ENCODE measurements around the gene FILIP1. TPM values are rescaled to one million over a fixed set of nuclear protein-coding genes. Genes with fewer than 3 reads are reported as not detected.
A peak's percentile ranks its signal among the peaks of the same experiment; 100 is the strongest.

FILIP1 gene
- total and polyA plus RNA-seq, 2 of the 4 experiments (the other 2 are of a cell fraction): under 0.01 to 0.03 TPM

GRCh38 chr6:75530696-75531095, 37.1 kb upstream of the FILIP1 start:
- no CpG with 5 or more reads among the region's 4 CpGs for WGBS, 2 experiments (ENCODE audit: extremely low coverage in 2 of 2, insufficient read length in 1 of 2)
- no peak for TF ChIP-seq RAD21 (IDR thresholded peaks at IDR 0.05; ENCODE audit: low read length)
- TF ChIP-seq RCOR1 (IDR thresholded peaks at IDR 0.05; ENCODE audit: insufficient replicate concordance, low read length): no peak
- TF ChIP-seq NFE2L2 (IDR thresholded peaks at IDR 0.05; ENCODE audit: low read depth, low read length): no peak
- no peak for TF ChIP-seq RFX5 (IDR thresholded peaks at IDR 0.05; ENCODE audit: low read depth, low read length)
- no peak for TF ChIP-seq MAZ (IDR thresholded peaks at IDR 0.05; ENCODE audit: borderline replicate concordance, low read depth, low read length)
- TF ChIP-seq USF2 (IDR thresholded peaks at IDR 0.05; ENCODE audit: low read depth, low read length): no peak
- TF ChIP-seq ELK1 (IDR thresholded peaks at IDR 0.05; ENCODE audit: borderline replicate concordance, low read depth, low read length): no peak
- TF ChIP-seq POLR2A (IDR thresholded peaks at IDR 0.05; ENCODE audit: low read depth, low read length): no peak
- TF ChIP-seq FOS (IDR thresholded peaks at IDR 0.05; ENCODE audit: low read depth, low read length): no peak
- no peak for TF ChIP-seq BHLHE40 (IDR thresholded peaks at IDR 0.05; ENCODE audit: low read depth, low read length)
- no peak for TF ChIP-seq CHD1 (IDR thresholded peaks at IDR 0.05; ENCODE audit: low read depth, low read length)
- no peak for TF ChIP-seq MXI1 (IDR thresholded peaks at IDR 0.05; ENCODE audit: borderline replicate concordance, low read depth, low read length)
- Histone ChIP-seq H3K9me3 (ENCODE audit: control insufficient read depth, insufficient read depth, low read length) (no peaks in the 10 kb centered on the region), H3K27ac (ENCODE audit: insufficient read depth, low read length) (no peak overlapping the region), H2AK5ac (ENCODE audit: low read depth, low read length) (no peak overlapping the region), H3K4ac (ENCODE audit: low read depth, low read length) (no peak overlapping the region), H3K9me1 (ENCODE audit: insufficient read depth, low read length) (no peaks in the 10 kb centered on the region), H3K79me1 (ENCODE audit: low read depth in 1 of 2, low read length in 2 of 2) (no peaks in the 10 kb centered on the region), H4K8ac (ENCODE audit: low read depth in 2 of 2, low read length in 2 of 2) (no peak overlapping the region), H2AK9ac (replicated peaks; ENCODE audit: low read depth, low read length, poor library complexity) (no peak overlapping the region), H3K18ac (ENCODE audit: low read depth, low read length) (no peak overlapping the region), H2BK15ac (ENCODE audit: low read depth, low read length) (no peak overlapping the region), H3K4me1 (ENCODE audit: control insufficient read depth, insufficient read depth, low read length) (peaks cover 6% of the 10 kb centered on the region), H3K4me2 (ENCODE audit: low read depth, low read length) (no peak overlapping the region), H3K4me3 (ENCODE audit: insufficient read depth, low read depth, low read length) (no peak overlapping the region), H3K23ac (ENCODE audit: low read depth, low read length) (peak overlapping the region; percentile 42; the same call in 1 of the 2 replicates), H2BK20ac (ENCODE audit: low read depth, low read length) (peak overlapping the region; percentile 42; the same call in 1 of the 2 replicates), H3K36me3 (ENCODE audit: control insufficient read depth, insufficient read depth, low read length) (no peaks in the 10 kb centered on the region), H4K20me1 (ENCODE audit: insufficient read depth, low read length) (no peaks in the 10 kb centered on the region), H2AFZ (replicated peaks; ENCODE audit: low read length, poor library complexity) (no peak overlapping the region), H4K5ac (ENCODE audit: low read depth, low read length) (no peak overlapping the region), H2BK120ac (ENCODE audit: low read depth, low read length) (no peak overlapping the region), H3K56ac (ENCODE audit: extremely low read depth, insufficient read depth, low read length) (no peak overlapping the region; the same call in 1 of the 2 replicates), H4K91ac (ENCODE audit: insufficient read depth, low read depth, low read length) (no peak overlapping the region), H3K9ac (ENCODE audit: low read depth, low read length) (no peak overlapping the region), H2BK5ac (ENCODE audit: low read depth, low read length, poor library complexity, severe bottlenecking) (no peak overlapping the region), H3K14ac (replicated peaks; ENCODE audit: low read depth, low read length) (0 out of 2 replicates have a peak overlapping the region, but pooled peaks have one; percentile 33), H3K27me3 (ENCODE audit: control insufficient read depth, insufficient read depth, low read length) (no peaks in the 10 kb centered on the region; the same call in 1 of the 2 replicates)
- ChIA-PET CTCF (no interaction called here), POLR2A (ENCODE audit: unreplicated experiment) (no interaction called here)
- no TSS peak for BruUV-seq (replicated peaks)
- in situ Hi-C loops (cut with MboI; ENCODE audit: low sequenced_read_pairs): loop anchor here (5.0 to 10.0 kb wide), 2 partner anchors 233 to 266 kb away; no protein-coding TSS in a partner anchor
- dilution Hi-C loops (cut with HindIII; ENCODE audit: low sequenced_read_pairs, unreplicated experiment): no loop called here
- intact Hi-C loops (cut with micrococcal nuclease): loop anchor here (1.0 kb wide), 1 partner anchor 13 kb away; no protein-coding TSS in a partner anchor
- peak; percentile 18 for DNase-seq
- ATAC-seq (ENCODE audit: low read depth): no peak

Measured in IMR-90 (cell line).